ENCODE measurements around the gene LCE1C.

Gene LCE1C

DNA sequence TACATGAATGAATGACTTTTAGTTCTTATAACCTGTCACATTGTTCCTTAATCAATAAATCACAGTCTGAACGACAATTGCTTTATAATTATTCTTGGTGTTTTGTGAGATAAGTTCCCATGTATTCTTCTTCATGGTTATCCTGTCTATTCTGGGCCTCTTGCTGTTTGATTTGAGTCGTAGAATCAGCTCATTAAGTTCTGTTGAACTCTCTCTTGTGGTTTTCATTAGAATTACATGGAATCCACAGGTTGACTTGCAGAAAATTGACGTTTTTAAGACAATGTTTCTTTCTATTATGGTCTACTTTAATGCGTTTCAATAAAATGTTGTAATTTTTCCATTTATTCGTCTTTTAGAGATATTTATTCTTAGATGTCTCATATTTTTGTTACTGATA lies 16.8 kb upstream of the LCE1C start:
- H3K27ac ChIP-seq: no peak overlapping the region
- no peaks in the 10 kb centered on the region for H3K9me3 ChIP-seq
- H3K27me3 ChIP-seq: no peaks in the 10 kb centered on the region
- no peaks in the 10 kb centered on the region for H3K4me1 ChIP-seq
- DNase-seq: no peak
- no peaks in the 10 kb centered on the region for H3K36me3 ChIP-seq
- H3K4me3 ChIP-seq: no peak overlapping the region
- intact Hi-C loops (cut with DNase I; ENCODE audit: low total_unique reads): no loop called here
- TF ChIP-seq, protein P1, sequence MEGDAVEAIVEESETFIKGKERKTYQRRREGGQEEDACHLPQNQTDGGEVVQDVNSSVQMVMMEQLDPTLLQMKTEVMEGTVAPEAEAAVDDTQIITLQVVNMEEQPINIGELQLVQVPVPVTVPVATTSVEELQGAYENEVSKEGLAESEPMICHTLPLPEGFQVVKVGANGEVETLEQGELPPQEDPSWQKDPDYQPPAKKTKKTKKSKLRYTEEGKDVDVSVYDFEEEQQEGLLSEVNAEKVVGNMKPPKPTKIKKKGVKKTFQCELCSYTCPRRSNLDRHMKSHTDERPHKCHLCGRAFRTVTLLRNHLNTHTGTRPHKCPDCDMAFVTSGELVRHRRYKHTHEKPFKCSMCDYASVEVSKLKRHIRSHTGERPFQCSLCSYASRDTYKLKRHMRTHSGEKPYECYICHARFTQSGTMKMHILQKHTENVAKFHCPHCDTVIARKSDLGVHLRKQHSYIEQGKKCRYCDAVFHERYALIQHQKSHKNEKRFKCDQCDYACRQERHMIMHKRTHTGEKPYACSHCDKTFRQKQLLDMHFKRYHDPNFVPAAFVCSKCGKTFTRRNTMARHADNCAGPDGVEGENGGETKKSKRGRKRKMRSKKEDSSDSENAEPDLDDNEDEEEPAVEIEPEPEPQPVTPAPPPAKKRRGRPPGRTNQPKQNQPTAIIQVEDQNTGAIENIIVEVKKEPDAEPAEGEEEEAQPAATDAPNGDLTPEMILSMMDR (IDR thresholded peaks at IDR 0.05): no peak

GRCh38 chr1:152817309-152817708 lies 10.9 kb upstream of the LCE1C start:
- no peaks in the 10 kb centered on the region for H3K4me1 ChIP-seq
- H3K36me3 ChIP-seq: no peaks in the 10 kb centered on the region
- no peak for DNase-seq
- H3K27me3 ChIP-seq: no peaks in the 10 kb centered on the region
- TF ChIP-seq, protein P1 (IDR thresholded peaks at IDR 0.05): no peak
- H3K4me3 ChIP-seq: no peak overlapping the region
- H3K9me3 ChIP-seq: no peaks in the 10 kb centered on the region
- H3K27ac ChIP-seq: no peak overlapping the region
- intact Hi-C loops (cut with DNase I; ENCODE audit: low total_unique reads): no loop called here

DNA sequence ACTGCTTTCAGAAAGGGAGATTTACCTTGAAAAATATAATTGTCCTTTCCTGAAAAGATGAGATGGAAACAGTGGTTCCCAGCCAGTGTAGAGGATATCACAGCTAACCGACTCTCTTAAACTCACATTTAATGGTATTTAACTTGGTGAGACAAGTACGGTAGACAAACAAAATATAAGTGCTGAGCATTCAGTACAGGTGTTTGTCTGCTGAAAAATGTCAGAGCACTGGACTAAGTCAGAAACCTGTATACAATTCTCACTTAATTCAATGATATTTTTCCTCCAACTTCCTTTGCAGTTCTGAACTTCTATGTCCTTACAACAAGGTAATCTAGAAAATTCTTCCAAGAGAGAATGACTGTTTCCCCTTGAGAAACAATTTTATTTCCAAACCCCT lies 5.2 kb upstream of the LCE1C start, which contains the start of gene LCE1B:
Gene LCE1B, plus strand, starts transcription at position 301 of the 400 bp plus-strand sequence. CDS start 476 bp downstream, outside the sequence.
- TF ChIP-seq, protein P1 (IDR thresholded peaks at IDR 0.05): no peak
- no peak within 1 kb of the TSS for H3K4me3 ChIP-seq
- DNase-seq: no peak
- H3K9me3 ChIP-seq: no peaks in the 10 kb centered on the region
- no peaks in the 10 kb centered on the region for H3K27me3 ChIP-seq
- no peaks in the 10 kb centered on the region for H3K36me3 ChIP-seq
- H3K4me1 ChIP-seq: no peaks in the 10 kb centered on the region
- intact Hi-C loops (cut with DNase I; ENCODE audit: low total_unique reads): no loop called here
- no peak within 1 kb of the TSS for H3K27ac ChIP-seq

GRCh38 chr1:152811050-152811449 lies 4.6 kb upstream of the LCE1C start:
- TF ChIP-seq, protein P1 (IDR thresholded peaks at IDR 0.05): no peak
- Histone ChIP-seq H3K27ac (no peak overlapping the region), H3K4me3 (no peak overlapping the region), H3K9me3 (no peaks in the 10 kb centered on the region), H3K4me1 (no peaks in the 10 kb centered on the region), H3K27me3 (no peaks in the 10 kb centered on the region), H3K36me3 (no peaks in the 10 kb centered on the region)
- no peak for DNase-seq
- intact Hi-C loops (cut with DNase I; ENCODE audit: low total_unique reads): no loop called here

DNA sequence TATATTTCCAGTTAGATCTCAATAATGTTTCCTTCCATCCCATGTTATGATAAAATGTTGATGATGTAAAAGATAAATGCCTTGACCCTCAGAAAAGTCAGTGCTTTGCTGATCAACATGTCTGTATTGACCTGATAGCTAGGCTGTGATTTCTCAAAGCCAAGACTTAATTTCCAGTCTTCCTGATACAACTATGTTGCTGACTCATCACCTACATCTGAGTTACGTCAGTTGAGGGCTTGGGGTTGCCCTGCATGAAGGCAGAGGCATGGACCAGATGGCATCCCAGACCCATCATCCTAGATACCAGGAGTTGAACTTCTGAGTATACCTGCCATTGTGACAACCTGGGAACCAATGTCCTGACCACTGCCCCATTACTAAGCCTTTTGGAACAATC lies 5.1 kb downstream of the LCE1C start:
- Histone ChIP-seq H3K4me1 (no peaks in the 10 kb centered on the region), H3K9me3 (no peaks in the 10 kb centered on the region), H3K27ac (no peak overlapping the region), H3K27me3 (no peaks in the 10 kb centered on the region), H3K36me3 (no peaks in the 10 kb centered on the region), H3K4me3 (no peak overlapping the region)
- no peak for DNase-seq
- intact Hi-C loops (cut with DNase I; ENCODE audit: low total_unique reads): no loop called here
- TF ChIP-seq, protein P1 (IDR thresholded peaks at IDR 0.05): no peak

- no peaks in the 10 kb centered on the region for H3K36me3 ChIP-seq
- no peak within 1 kb of the TSS for H3K4me3 ChIP-seq
- H3K9me3 ChIP-seq: no peaks in the 10 kb centered on the region
- no peak within 1 kb of the TSS for H3K27ac ChIP-seq
- intact Hi-C loops (cut with DNase I; ENCODE audit: low total_unique reads): no loop called here
- no peaks in the 10 kb centered on the region for H3K27me3 ChIP-seq
- TF ChIP-seq, protein P1 (IDR thresholded peaks at IDR 0.05): no peak
- H3K4me1 ChIP-seq: no peaks in the 10 kb centered on the region
- no peak for DNase-seq
Measured at GRCh38 chr1:152796421-152796820, 10.0 kb downstream of the LCE1C start, which contains the start of gene LCE1D. Gene LCE1D, plus strand, starts transcription at chr1:152796721. Its CDS starts 1,074 bp downstream, at chr1:152797795.

All from tibial artery (tissue), 4 donors.